NCI-H146 treated with DMSO at 0.1 percent for 48 hours (cell line): ENCODE measurements around the gene DYNC1I2.
"Not testable (repeated sequence)": the region's sequence is repeated elsewhere in the genome, so short reads cannot be mapped to it uniquely, and the experiment has no call there.

ENCODE experiments used
- DNase-seq: peaks from one replicate; lab custom pipeline; 2025; ENCODE audit not compliant: unreplicated experiment; lab: John Stamatoyannopoulos, UW

Gene DYNC1I2

DNA sequence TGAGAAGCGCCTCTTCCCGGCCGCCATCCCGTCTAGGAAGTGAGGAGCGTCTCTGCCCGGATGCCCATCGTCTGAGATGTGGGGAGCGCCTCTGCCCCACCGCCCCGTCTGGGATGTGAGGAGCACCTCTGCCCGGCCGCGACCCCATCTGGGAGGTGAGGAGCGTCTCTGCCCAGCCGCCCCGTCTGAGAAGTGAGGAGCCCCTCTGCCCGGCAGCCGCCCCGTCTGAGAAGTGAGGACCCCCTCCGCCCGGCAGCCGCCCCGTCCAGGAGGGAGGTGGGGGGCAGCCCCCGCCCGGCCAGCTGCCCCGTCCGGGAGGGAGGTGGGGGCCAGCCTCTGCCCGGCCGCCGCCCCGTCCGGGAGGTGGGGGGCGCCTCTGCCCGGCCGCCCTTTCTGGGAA, 87.3 kb downstream of the DYNC1I2 start:
- DNase-seq = not testable (repeated sequence)

DNA sequence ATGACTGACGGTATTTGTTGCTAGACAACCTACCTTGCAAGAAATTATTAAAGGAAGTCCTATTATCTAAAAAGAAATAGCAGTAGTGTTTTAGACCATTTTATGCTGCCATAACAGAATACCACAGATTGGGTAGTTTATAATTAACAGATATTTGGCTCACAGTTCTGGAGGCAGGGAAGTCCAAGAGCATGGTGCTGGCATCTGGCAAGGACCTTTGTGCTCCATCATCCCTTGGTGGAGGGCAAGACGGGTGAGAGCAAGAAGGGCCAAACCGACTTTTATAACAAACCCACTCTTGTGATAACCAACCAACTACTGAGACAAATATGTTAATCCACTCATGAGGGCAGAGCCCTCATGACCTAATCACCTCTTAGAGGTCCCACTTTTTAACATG, 91.2 kb downstream of the DYNC1I2 start:
- DNase-seq = no peak

DNA sequence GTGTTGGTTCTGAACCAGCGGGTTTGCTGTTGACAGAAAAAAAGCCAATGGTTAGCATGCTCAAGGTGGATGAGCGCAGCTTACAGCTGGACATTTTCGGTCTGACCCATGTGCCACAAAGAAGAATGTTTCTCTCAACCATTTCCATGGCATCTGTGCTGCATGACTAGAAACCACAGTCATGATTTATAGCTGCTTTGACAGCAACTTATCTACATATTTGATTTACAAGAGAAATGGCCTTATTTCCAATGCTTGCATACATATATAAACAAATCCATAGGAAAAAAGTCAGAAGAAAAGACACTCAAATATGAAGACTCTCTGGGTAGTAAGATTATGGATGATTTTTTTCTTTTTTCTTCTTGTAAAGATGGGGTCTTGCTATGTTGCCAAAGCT, 98.2 kb downstream of the DYNC1I2 start:
- DNase-seq = no peak

DNA sequence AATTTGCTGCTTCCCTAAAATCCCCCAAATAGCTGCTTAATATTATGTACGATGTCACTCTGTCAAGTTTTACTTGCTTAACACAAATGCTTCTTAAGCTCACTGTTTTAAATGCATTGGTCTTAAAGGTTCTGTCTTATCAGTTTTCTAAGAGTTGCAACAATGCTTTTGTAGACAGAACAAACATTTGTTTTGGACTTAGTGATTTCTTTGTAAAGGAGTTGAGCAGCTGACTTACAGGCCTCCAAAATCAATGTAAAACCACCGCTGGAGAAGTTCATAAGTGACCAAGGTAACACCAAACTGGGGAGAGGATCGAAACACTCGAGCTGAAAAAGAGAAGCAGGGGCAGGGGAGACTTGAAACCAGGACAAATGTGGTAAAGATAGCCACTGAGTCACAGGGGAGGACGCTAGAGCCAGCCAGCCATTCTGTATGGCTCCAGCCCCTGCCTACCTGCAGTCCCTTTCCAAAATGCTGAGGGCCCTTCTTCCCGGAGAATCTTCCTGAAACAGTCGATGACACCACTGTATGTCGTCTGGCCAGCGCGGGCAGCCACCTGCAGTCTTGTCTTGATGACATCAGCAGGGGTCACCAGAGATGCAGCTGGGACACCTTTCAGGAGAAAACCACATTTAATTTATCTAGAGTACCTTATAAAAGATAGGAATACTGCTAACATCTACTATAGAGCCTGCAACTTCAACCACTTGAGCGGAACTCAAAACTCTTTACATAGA, 100.2 kb downstream of the DYNC1I2 start:
- DNase-seq = no peak

DNA sequence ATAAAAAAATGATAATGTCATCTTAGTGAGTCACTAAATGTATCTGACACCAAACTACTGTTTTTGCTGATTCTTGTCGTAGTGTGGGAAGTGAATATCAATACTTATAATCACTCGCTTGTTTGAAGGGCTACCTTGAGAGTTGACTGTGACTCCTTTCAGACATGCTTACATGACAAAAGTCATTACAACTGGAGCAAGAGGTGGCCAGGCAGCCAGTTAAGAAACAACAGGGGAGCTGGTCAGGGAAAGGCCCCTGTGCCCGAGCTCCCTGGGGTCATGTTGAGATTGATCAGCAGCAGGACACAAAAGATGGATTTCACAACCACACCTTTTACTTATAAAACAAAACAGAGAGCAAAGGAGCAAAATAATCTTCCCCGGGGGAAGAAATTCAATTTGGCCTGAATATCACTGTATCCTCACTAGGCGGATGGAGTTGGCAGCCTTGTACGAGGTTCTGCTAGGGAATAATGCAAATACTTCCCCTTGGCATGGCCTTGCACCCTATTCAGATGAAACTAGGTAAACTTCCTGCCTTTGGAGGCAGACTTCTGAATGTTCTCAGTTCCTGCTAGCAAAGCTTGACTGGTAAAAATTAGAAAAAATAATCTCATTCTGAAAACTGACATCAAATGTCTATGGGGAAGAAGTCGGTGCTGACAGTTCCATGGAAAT, 101.2 kb downstream of the DYNC1I2 start:
- no peak for DNase-seq

DNA sequence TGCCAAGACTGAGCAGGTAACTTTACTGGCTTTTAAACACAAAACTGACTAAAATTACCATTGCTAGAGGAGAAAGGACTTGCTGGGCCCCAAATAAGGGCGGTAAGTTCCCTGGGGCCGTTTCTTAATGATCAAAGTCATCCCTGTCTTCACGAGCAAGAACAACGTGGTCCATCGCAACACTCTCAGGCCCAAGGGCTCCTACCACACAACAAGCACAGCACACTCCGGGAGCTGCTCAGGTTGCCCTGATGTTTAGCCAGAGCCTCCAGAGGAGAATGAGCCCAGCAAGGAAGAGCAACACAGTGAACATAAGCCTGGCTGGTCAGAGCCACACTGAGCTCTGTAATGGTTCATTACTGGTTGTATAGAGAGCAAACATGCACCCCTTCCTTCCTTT, 102.7 kb downstream of the DYNC1I2 start:
- no peak for DNase-seq

DNA sequence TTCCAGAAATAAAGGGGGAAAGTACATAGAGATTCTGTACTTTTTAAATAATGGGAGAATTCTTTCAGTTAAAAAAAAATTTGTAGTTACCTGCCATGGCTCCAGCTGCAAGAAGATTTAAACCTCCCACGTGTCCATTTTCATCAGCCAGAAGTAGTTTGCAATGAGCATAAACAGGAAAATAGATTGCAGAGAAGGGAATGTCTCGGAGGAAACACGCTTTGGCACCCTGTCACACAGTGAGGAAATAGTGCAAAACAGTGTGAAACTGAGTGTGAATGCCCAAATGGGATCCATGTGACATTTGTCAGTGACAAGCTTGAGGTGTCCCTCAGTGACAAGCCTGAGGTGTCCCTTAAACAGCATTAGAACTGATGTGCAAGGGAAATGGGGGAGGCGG, 104.1 kb downstream of the DYNC1I2 start:
- DNase-seq = no peak

DNA sequence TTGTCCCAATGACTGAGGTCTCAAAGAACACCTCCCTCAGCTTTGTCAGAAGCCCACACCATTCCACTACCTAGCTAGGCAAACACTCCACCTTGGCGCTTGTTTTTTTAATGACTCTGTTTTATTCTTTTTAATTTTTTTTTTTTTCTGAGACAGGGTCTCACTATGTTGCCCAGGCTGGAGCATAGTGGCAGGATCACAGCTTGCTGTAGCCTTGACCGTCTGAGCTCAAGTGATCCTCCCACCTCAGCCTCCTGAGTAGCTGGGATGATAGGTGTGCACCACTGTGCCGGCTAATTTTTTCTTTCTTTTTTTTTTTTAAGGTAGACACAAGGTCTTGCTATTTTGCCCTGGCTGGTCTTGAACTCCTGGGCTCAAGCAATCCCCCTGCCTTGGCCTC, 104.9 kb downstream of the DYNC1I2 start:
- DNase-seq = no peak

DNA sequence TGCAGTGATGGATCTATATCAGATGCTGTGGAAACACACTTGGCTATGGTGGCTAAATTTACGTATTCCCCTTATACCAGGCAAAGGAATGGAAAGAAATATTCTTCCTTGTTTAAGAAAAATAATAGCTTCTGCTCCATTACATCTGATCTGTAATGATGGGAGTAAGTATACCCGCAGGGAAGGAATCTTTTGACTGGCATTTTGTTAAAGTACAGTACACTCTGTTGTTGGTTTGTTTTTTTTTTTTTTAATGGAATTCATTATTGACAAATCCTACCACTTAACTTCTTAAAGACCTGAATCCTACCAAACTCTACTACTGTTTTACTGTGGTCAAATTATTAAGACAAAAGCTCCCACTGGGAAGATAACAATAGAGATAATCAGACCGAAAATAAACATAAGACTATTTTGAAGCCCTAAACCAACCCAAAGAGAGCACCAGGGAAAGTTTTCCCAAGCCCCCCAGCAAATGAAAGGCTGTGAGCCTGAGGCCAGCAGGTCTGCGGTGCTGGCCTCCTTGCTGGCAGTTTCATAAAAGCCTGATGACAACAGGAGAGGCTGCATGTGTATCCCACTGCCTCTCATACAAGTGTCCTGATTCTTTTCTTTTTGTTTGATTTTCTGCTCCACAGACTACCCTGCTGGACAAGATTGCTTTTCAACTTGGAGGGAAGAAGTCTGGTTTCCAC, 105.8 kb downstream of the DYNC1I2 start:
- DNase-seq = no peak

DNA sequence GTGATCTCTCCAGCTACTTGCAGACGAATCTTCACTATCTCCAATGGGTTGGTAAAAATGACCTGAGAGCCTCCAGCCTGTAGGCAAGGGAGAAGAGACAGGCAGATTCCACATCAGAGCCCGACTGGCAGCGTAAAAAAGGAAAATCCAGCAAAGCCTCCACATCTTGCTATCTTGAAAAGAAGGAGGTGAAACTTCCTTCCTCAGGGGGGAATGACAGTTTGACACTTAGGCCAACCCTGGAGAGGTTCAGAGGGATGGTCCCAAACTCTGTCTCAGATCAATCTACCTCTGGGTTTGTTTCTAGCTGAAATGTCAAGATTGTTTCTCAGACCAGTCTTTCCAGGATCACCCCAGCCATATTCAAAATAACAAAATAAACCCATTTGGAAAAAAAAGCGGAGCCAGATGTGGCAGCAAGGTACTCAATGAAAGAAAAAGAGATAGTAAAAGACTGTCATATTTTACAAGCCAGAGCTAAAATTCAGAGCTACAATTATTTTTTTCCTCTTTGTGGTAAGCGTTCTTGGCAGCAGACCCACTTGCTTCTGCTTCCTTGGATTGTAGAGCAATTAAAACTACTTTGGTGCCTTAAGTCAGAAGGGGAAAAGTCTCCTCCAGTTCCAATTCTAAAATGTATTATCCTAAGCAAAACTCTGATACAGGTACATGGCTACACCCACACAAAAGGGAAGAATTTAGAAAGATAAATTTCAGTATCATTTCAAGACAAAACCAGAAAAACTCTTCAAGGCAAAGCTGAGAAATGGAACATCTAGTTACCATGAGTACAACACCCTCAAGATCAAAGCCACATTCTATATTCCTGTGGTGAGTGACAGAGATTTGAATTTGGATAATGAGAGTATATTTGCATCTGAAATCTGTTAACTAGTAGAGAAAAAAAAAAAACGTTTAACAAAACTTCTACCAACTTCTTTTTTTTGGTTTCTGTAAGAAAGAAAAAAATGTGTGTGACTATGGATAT, 106.7 kb downstream of the DYNC1I2 start:
- DNase-seq = no peak

DNA sequence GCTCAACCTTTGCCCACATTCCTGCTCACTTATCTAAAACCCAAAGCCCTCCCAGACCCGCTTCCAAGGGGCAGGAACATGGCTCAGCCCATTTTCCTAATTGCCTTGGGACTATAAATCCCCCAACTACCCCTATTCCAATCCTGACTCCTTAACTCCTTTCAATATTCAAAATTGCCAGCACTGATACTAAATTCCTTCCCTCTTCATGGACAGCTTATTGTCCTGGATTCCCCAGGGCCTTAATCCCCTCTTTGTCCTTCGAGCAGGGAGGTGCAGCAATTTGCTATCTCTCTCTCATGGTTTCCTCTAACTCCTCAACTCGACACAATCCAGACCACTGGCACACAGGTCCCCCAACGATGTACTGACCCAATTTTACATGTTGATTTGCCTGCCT, 107.6 kb downstream of the DYNC1I2 start:
- no peak for DNase-seq
